NCI-H748 (cell line): ENCODE measurements around the gene ZNF316.

ENCODE experiments used
- DNase-seq: peaks from one replicate; lab custom pipeline; 2025; ENCODE audit not compliant: unreplicated experiment; lab: John Stamatoyannopoulos, UW

The ZNF316 gene

GRCh38 chr7:6680146-6680545 is 43.0 kb downstream of the ZNF316 start:
- no peak for DNase-seq

DNA sequence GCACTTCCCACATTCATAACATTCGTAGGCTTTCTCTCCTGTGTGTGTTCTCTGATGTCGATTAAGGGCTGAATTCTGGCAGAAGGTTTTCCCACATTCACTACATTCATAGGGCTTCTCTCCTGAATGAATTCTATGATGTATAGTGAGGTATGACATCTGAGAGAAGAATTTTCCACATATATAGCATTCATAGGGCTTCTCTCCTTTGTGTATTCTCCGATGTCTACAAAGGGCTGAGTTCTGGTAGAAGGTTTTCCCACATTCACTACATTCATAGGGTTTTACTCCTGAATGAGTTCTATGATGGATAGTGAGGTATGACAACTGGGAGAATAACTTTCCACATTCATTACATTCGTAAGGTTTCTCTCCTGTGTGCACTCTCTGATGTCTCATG is 54.0 kb downstream of the ZNF316 start:
- no peak for DNase-seq

DNA sequence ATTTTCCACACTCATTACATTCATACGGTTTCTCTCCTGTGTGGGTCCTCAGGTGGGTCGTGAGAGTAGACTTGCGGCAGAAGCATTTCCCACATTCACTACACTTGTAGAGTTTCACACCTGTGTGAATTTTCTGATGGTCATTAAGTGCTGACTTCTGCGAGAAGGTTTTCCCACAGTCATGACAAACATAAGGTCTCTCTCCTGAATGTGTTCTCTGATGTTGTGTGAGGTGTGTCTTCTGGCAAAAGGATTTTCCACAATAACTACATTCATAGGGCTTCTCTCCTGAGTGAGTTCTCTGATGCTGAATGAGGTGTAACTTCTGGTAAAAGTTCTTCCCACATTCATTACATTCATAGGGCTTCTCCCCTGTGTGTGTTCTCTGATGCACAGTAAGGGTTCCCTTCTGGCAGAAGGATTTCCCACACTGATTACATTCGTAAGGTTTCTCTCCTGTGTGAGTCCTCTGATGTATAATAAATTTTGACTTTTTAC is 54.5 kb downstream of the ZNF316 start:
- peak; percentile 29 for DNase-seq

GRCh38 chr7:6700793-6701192 is 63.7 kb downstream of the ZNF316 start:
- DNase-seq = no peak

DNA sequence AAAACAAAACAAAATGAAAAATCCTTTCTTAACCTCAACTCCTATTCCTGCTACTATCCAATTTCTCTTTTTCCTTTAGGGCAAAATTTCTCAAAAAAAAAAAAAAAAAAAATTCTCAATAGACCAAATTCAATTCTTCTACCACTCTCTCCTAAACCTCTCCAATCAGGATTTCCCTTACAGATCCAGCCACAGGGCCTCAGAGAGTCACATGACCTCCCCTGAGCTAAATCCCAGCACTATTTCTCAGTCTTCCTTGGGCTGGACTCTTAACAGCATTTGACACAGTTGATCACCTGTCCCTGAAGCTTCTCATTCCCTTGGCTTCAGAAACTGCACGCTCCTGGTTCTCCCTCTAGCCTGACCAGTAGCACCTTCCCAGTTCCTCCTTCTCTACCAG is 64.7 kb downstream of the ZNF316 start:
- DNase-seq = no peak
